Nephron progenitor cell (in vitro differentiated cells): ENCODE data around the gene HOMER3.

Experiments used
- DNase-seq: peaks from one replicate; pipeline ENCODE4 v3.0.0; 2021
- H3K27ac Mint-ChIP-seq: 2 replicates; pipeline ENCODE4 v1.8.0; 2021; ENCODE audit warnings: mild to moderate bottlenecking, moderate library complexity, mixed read lengths
- H3K27me3 Mint-ChIP-seq: 2 replicates; pipeline ENCODE4 v1.8.0; 2021; ENCODE audit warnings: mild to moderate bottlenecking, low read depth, mixed read lengths; ENCODE audit not compliant: poor library complexity
- H3K36me3 Mint-ChIP-seq: 2 replicates; pipeline ENCODE4 v1.8.0; 2021; ENCODE audit warnings: low read depth, mixed read lengths
- H3K4me1 Mint-ChIP-seq: 2 replicates; pipeline ENCODE4 v1.8.0; 2021; ENCODE audit warnings: mixed read lengths
- H3K4me3 Mint-ChIP-seq: 2 replicates; pipeline ENCODE4 v1.8.0; 2021; ENCODE audit warnings: mild to moderate bottlenecking, moderate library complexity, mixed read lengths
- H3K9me3 Mint-ChIP-seq: 2 replicates; pipeline ENCODE4 v1.8.0; 2021; ENCODE audit warnings: mild to moderate bottlenecking, moderate library complexity, mixed read lengths
- CTCF ChIP-seq: fragments of 200-600 bp; sonication (generic); IDR thresholded peaks from 2 replicates; pipeline ENCODE4 v1.5.0; 2021; ENCODE audit warnings: antibody characterized with exemption

The HOMER3 gene

GRCh38 chr19:18928018-18928805 lies 12.8 kb downstream of the HOMER3 start:
- no peak for DNase-seq
- Mint-ChIP-seq H3K27me3 (no peaks in the 10 kb centered on the region), H3K4me1 (peaks cover 10% of the 10 kb centered on the region), H3K9me3 (no peaks in the 10 kb centered on the region), H3K36me3 (peaks cover 32% of the 10 kb centered on the region), H3K4me3 (no peak overlapping the region), H3K27ac (no peak overlapping the region)
- TF ChIP-seq CTCF: no peak

GRCh38 chr19:18924684-18925213 lies 16.3 kb downstream of the HOMER3 start:
- Mint-ChIP-seq H3K4me1 (peaks cover 15% of the 10 kb centered on the region), H3K27me3 (peaks cover under 1% of the 10 kb centered on the region), H3K36me3 (peaks cover 32% of the 10 kb centered on the region), H3K27ac (peak overlapping the region; percentile 12), H3K9me3 (no peaks in the 10 kb centered on the region), H3K4me3 (no peak overlapping the region)
- no peak for DNase-seq
- TF ChIP-seq CTCF: no peak

GRCh38 chr19:18922228-18922985 lies 18.6 kb downstream of the HOMER3 start:
- Mint-ChIP-seq H3K9me3 (no peaks in the 10 kb centered on the region), H3K4me1 (peaks cover 31% of the 10 kb centered on the region), H3K36me3 (peaks cover 28% of the 10 kb centered on the region), H3K4me3 (no peak overlapping the region), H3K27me3 (peaks cover 6% of the 10 kb centered on the region), H3K27ac (peak overlapping the region; percentile 88)
- no peak for TF ChIP-seq CTCF
- DNase-seq: no peak

- peaks cover 6% of the 10 kb centered on the region for H3K27me3 Mint-ChIP-seq
- H3K4me1 Mint-ChIP-seq: peaks cover 34% of the 10 kb centered on the region
- H3K4me3 Mint-ChIP-seq: peak overlapping the region; percentile 96
- no peak for DNase-seq
- H3K27ac Mint-ChIP-seq: no peak overlapping the region
- H3K36me3 Mint-ChIP-seq: peaks cover 28% of the 10 kb centered on the region
- TF ChIP-seq CTCF: no peak
- no peaks in the 10 kb centered on the region for H3K9me3 Mint-ChIP-seq
Observed at GRCh38 chr19:18921593-18921992, 19.4 kb downstream of the HOMER3 start.

- H3K4me3 Mint-ChIP-seq: peak overlapping the region; percentile 96
- H3K9me3 Mint-ChIP-seq: no peaks in the 10 kb centered on the region
- peaks cover 27% of the 10 kb centered on the region for H3K36me3 Mint-ChIP-seq
- DNase-seq: no peak
- peaks cover 34% of the 10 kb centered on the region for H3K4me1 Mint-ChIP-seq
- TF ChIP-seq CTCF: no peak
- peaks cover 9% of the 10 kb centered on the region for H3K27me3 Mint-ChIP-seq
- no peak overlapping the region for H3K27ac Mint-ChIP-seq
Observed at GRCh38 chr19:18920400-18920799, 20.6 kb downstream of the HOMER3 start.
